ENCODE measurements around the gene SYTL5. TPM values are rescaled to one million over a fixed set of nuclear protein-coding genes. Genes with fewer than 3 reads are reported as not detected.

The SYTL5 gene
- total and polyA plus RNA-seq, 7 experiments from 2014 or later, result 0.12 TPM; not detected in 6

DNA sequence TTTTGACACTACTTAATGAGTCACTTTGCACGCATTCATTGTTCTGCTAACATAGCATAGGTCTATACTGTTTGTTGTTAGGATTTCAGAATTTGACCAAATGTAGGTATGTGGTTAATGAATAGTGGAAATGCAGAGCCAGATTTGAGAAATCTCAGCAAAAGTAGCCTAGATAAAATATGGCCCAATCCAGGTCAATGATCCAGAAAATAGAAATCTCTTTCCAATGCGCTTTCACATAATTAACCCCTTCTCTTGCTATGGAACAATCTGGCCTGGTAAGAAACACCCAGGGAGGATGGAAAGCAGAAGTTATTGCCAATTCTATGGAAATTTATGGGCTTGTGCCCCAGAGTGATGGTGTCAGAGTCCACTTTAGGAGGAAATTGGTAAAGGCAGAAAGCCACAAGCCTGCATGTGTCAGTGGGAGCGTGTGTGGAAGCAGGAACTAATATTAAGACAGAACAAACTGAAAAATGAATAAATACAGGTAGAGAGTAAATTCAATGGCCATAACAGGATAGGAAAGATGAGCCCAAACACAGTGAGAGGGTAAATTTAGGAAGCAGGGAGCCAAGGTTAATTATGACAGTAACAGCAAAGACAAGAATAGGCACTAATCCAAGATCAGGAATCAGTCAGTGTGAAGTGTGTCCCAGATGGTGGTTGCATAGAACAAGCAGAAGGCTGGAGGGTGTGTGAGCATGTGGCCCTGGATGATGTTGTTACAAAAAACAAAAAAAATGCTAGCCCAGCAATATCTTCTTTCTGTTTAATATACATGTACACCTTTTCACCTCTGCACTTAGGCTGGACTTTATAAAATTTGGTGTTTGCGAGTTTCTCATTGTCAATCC lies 102.9 kb downstream of the SYTL5 start:
- Histone ChIP-seq H3K4me1 (ENCODE audit: control insufficient read depth in 2 of 2, insufficient read depth in 2 of 2, low read length in 2 of 2) (no peaks in the 10 kb centered on the region), H3K36me3 (ENCODE audit: control insufficient read depth in 2 of 3, insufficient read depth in 3 of 3, low read length in 3 of 3) (no peaks in the 10 kb centered on the region), H3K4me3 (ENCODE audit: low read length) (no peak overlapping the region), H3K9me3 (ENCODE audit: control insufficient read depth in 2 of 3, low read length in 3 of 3) (no peaks in the 10 kb centered on the region), H3K27ac (ENCODE audit: low read depth, low read length) (no peak overlapping the region), H3K27me3 (ENCODE audit: control insufficient read depth in 2 of 2, insufficient read depth in 2 of 2, low read length in 2 of 2) (no peaks in the 10 kb centered on the region)
- Mint-ChIP-seq H3K4me3 (no peak overlapping the region), H3K4me1 (no peaks in the 10 kb centered on the region), H3K9me3 (peaks cover 0 to 4% (median 0%) of the 10 kb centered on the region in 11 donors), H3K36me3 (no peaks in the 10 kb centered on the region), H3K27ac (no peak overlapping the region), H3K27me3 (peaks cover 0 to 10% (median 0%) of the 10 kb centered on the region in 5 donors)
- ChIA-PET CTCF (no interaction called here), POLR2A (no interaction called here)
- intact Hi-C loops (cut with micrococcal nuclease), result no loop called here
- ATAC-seq (no peak), DNase-seq (no peak)

DNA sequence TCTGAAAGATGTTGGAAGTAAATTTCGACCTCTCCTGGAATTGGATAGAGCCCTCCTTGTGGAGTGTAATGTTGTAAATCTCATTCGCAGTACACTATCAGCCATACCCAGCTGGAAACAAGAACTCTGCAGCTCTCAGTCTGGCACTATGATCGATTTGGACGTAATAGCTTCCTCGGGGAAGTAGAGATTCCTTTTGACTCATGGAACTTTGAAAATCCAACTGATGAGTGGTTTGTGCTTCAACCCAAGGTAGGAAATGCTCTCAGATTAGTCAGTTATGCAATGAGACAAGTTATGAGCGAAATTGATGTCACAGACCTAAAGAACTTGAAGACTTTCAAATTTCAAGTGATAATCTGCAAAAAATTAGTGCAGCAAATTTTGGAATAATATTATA lies 103.9 kb downstream of the SYTL5 start:
- Histone ChIP-seq H3K4me1 (ENCODE audit: control insufficient read depth in 2 of 2, insufficient read depth in 2 of 2, low read length in 2 of 2) (no peaks in the 10 kb centered on the region), H3K27ac (ENCODE audit: low read depth, low read length) (no peak overlapping the region), H3K27me3 (ENCODE audit: control insufficient read depth in 2 of 2, insufficient read depth in 2 of 2, low read length in 2 of 2) (no peaks in the 10 kb centered on the region), H3K4me3 (ENCODE audit: low read length) (no peak overlapping the region), H3K9me3 (ENCODE audit: control insufficient read depth in 2 of 3, low read length in 3 of 3) (no peaks in the 10 kb centered on the region), H3K36me3 (ENCODE audit: control insufficient read depth in 2 of 3, insufficient read depth in 3 of 3, low read length in 3 of 3) (no peaks in the 10 kb centered on the region)
- Mint-ChIP-seq H3K36me3 (no peaks in the 10 kb centered on the region), H3K9me3 (peaks cover 0 to 4% (median 0%) of the 10 kb centered on the region in 11 donors), H3K27ac (no peak overlapping the region), H3K4me3 (no peak overlapping the region), H3K4me1 (no peaks in the 10 kb centered on the region), H3K27me3 (peaks cover 0 to 11% (median 0%) of the 10 kb centered on the region in 5 donors)
- intact Hi-C loops (cut with micrococcal nuclease), result no loop called here
- no peak for DNase-seq
- ATAC-seq, result no peak
- ChIA-PET POLR2A (no interaction called here), CTCF (no interaction called here)

GRCh38 chrX:38111196-38111595 lies 104.8 kb downstream of the SYTL5 start:
- intact Hi-C loops (cut with micrococcal nuclease), result no loop called here
- ChIA-PET CTCF (no interaction called here), POLR2A (no interaction called here)
- H3K27ac Mint-ChIP-seq, result no peak overlapping the region
- no peaks in the 10 kb centered on the region for H3K27me3 ChIP-seq (ENCODE audit: control insufficient read depth in 2 of 2, insufficient read depth in 2 of 2, low read length in 2 of 2)
- H3K4me1 ChIP-seq (ENCODE audit: control insufficient read depth in 2 of 2, insufficient read depth in 2 of 2, low read length in 2 of 2), result no peaks in the 10 kb centered on the region
- H3K36me3 ChIP-seq (ENCODE audit: control insufficient read depth in 2 of 3, insufficient read depth in 3 of 3, low read length in 3 of 3), result no peaks in the 10 kb centered on the region
- no peak overlapping the region for H3K4me3 ChIP-seq (ENCODE audit: low read length)
- peaks cover 0 to 11% (median 0%) of the 10 kb centered on the region in 5 donors for H3K27me3 Mint-ChIP-seq
- no peaks in the 10 kb centered on the region for H3K9me3 ChIP-seq (ENCODE audit: control insufficient read depth in 2 of 3, low read length in 3 of 3)
- no peaks in the 10 kb centered on the region for H3K4me1 Mint-ChIP-seq
- ATAC-seq (no peak), DNase-seq (no peak)
- H3K9me3 Mint-ChIP-seq, result peaks cover 0 to 8% (median 0%) of the 10 kb centered on the region in 11 donors
- no peaks in the 10 kb centered on the region for H3K36me3 Mint-ChIP-seq
- H3K4me3 Mint-ChIP-seq, result no peak overlapping the region
- no peak overlapping the region for H3K27ac ChIP-seq (ENCODE audit: low read depth, low read length)

DNA sequence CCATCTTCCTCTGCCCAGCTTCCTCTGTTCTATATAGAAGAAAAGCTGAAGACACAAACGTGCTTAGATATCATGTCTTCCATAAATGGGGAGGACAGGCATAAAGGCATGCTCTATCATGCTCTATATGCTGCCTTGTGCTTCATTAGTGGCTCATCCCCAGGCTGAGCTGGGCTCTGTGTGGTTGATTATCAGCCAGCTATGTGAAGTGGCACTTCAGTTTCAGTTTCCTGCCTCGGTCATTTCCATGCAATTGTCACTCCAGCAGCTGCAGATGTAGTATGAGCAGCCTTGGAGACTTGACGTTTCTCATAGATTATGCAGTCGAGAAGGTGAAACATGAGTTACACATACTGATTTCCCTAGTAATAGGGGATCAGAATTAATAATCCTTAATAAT lies 106.2 kb downstream of the SYTL5 start:
- Histone ChIP-seq H3K9me3 (ENCODE audit: control insufficient read depth in 2 of 3, low read length in 3 of 3) (no peaks in the 10 kb centered on the region), H3K27ac (ENCODE audit: low read depth, low read length) (no peak overlapping the region), H3K27me3 (ENCODE audit: control insufficient read depth in 2 of 2, insufficient read depth in 2 of 2, low read length in 2 of 2) (no peaks in the 10 kb centered on the region), H3K36me3 (ENCODE audit: control insufficient read depth in 2 of 3, insufficient read depth in 3 of 3, low read length in 3 of 3) (no peaks in the 10 kb centered on the region), H3K4me3 (ENCODE audit: low read length) (no peak overlapping the region), H3K4me1 (ENCODE audit: control insufficient read depth in 2 of 2, insufficient read depth in 2 of 2, low read length in 2 of 2) (no peaks in the 10 kb centered on the region)
- Mint-ChIP-seq H3K27ac (no peak overlapping the region), H3K9me3 (peaks cover 0 to 8% (median 0%) of the 10 kb centered on the region in 11 donors), H3K4me1 (no peaks in the 10 kb centered on the region), H3K27me3 (peaks cover 0 to 11% (median 2%) of the 10 kb centered on the region in 5 donors), H3K36me3 (no peaks in the 10 kb centered on the region), H3K4me3 (no peak overlapping the region)
- intact Hi-C loops (cut with micrococcal nuclease), result no loop called here
- ChIA-PET CTCF (no interaction called here), POLR2A (no interaction called here)
- DNase-seq (no peak), ATAC-seq (no peak)

DNA sequence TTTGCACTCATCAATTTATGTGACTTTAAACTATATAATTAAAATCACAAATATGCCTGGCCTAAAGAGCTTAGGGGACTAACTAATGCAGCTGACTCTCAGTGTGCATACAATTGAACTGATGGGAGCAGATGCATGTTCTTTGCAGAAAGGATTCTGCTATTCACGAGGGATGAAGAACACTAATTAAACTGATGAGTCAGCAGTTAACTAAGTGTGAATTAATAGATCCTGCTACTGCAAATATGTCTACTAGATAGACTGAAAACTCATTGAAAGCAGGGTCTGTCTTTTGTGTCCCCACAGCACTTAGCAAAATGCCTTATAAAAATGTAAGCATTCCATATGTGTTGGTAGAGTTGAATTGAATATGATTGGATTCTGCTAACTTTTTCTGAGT lies 110.4 kb downstream of the SYTL5 start:
- H3K4me1 Mint-ChIP-seq, result no peaks in the 10 kb centered on the region
- peaks cover 0 to 11% (median 4%) of the 10 kb centered on the region in 5 donors for H3K27me3 Mint-ChIP-seq
- intact Hi-C loops (cut with micrococcal nuclease), result no loop called here
- H3K4me3 Mint-ChIP-seq, result no peak overlapping the region
- peaks cover 0 to 8% (median 0%) of the 10 kb centered on the region in 11 donors for H3K9me3 Mint-ChIP-seq
- no peaks in the 10 kb centered on the region for H3K9me3 ChIP-seq (ENCODE audit: control insufficient read depth in 2 of 3, low read length in 3 of 3)
- CTCF ChIA-PET, result no interaction called here
- no peaks in the 10 kb centered on the region for H3K36me3 Mint-ChIP-seq
- no peak for DNase-seq
- POLR2A ChIA-PET, result no interaction called here
- H3K27ac Mint-ChIP-seq, result no peak overlapping the region
- H3K27me3 ChIP-seq (ENCODE audit: control insufficient read depth in 2 of 2, insufficient read depth in 2 of 2, low read length in 2 of 2), result no peaks in the 10 kb centered on the region
- no peak overlapping the region for H3K27ac ChIP-seq (ENCODE audit: low read depth, low read length)
- no peak overlapping the region for H3K4me3 ChIP-seq (ENCODE audit: low read length)
- no peak for ATAC-seq
- H3K4me1 ChIP-seq (ENCODE audit: control insufficient read depth in 2 of 2, insufficient read depth in 2 of 2, low read length in 2 of 2), result no peaks in the 10 kb centered on the region
- no peaks in the 10 kb centered on the region for H3K36me3 ChIP-seq (ENCODE audit: control insufficient read depth in 2 of 3, insufficient read depth in 3 of 3, low read length in 3 of 3)

DNA sequence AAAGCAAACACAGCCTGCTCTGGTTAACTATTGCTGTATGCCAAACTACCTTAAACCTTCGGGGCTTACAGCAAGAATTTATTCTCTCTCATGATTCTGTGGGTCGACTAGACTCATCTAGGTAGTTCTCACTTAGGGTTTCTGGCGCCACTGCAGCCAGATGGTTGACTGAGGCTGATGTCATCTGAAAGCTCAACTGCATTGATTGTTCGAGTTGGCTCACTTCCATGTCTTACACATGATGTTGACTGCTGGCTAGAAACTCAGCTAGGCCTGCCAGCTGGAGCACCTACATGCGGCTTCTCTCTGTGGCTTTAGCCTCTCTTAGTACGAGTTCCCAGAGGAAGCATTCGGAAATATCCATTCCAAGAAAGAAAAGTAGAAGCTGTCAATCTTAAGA lies 111.1 kb downstream of the SYTL5 start:
- H3K27ac ChIP-seq (ENCODE audit: low read depth, low read length), result no peak overlapping the region
- H3K9me3 ChIP-seq (ENCODE audit: control insufficient read depth in 2 of 3, low read length in 3 of 3), result no peaks in the 10 kb centered on the region
- no peaks in the 10 kb centered on the region for H3K4me1 ChIP-seq (ENCODE audit: control insufficient read depth in 2 of 2, insufficient read depth in 2 of 2, low read length in 2 of 2)
- CTCF ChIA-PET, result no interaction called here
- Mint-ChIP-seq H3K4me1 (no peaks in the 10 kb centered on the region), H3K27me3 (peaks cover 0 to 6% (median 4%) of the 10 kb centered on the region in 5 donors), H3K4me3 (no peak overlapping the region), H3K27ac (no peak overlapping the region), H3K36me3 (no peaks in the 10 kb centered on the region), H3K9me3 (peaks cover 0 to 8% (median 0%) of the 10 kb centered on the region in 11 donors)
- no peak overlapping the region for H3K4me3 ChIP-seq (ENCODE audit: low read length)
- intact Hi-C loops (cut with micrococcal nuclease), result no loop called here
- POLR2A ChIA-PET, result no interaction called here
- ATAC-seq (no peak), DNase-seq (no peak)
- H3K36me3 ChIP-seq (ENCODE audit: control insufficient read depth in 2 of 3, insufficient read depth in 3 of 3, low read length in 3 of 3), result no peaks in the 10 kb centered on the region
- no peaks in the 10 kb centered on the region for H3K27me3 ChIP-seq (ENCODE audit: control insufficient read depth in 2 of 2, insufficient read depth in 2 of 2, low read length in 2 of 2)

DNA sequence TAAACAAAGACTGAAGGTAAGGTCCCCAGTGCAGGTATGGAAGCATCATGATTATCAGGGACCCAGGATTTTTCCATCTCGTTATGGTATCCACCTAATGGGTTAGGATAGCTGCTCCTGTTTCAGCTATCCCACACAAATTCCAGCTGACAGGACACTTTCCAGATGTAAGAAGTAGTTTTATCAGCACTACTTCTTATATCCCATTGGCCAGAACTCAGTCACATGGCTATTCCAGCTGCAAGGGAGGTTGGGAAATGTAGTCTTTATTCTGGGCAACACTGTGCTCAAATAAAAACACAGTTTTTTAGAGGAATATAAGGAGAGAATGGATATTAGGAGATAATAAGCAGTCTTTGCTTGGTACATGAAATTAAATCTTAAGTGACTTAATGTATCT lies 117.6 kb downstream of the SYTL5 start:
- intact Hi-C loops (cut with micrococcal nuclease), result no loop called here
- Histone ChIP-seq H3K9me3 (ENCODE audit: control insufficient read depth in 2 of 3, low read length in 3 of 3) (no peaks in the 10 kb centered on the region), H3K4me3 (ENCODE audit: low read length) (no peak overlapping the region), H3K36me3 (ENCODE audit: control insufficient read depth in 2 of 3, insufficient read depth in 3 of 3, low read length in 3 of 3) (no peaks in the 10 kb centered on the region), H3K27ac (ENCODE audit: low read depth, low read length) (no peak overlapping the region), H3K27me3 (ENCODE audit: control insufficient read depth in 2 of 2, insufficient read depth in 2 of 2, low read length in 2 of 2) (no peaks in the 10 kb centered on the region), H3K4me1 (ENCODE audit: control insufficient read depth in 2 of 2, insufficient read depth in 2 of 2, low read length in 2 of 2) (no peaks in the 10 kb centered on the region)
- DNase-seq (no peak), ATAC-seq (no peak)
- Mint-ChIP-seq H3K9me3 (no peaks in the 10 kb centered on the region), H3K36me3 (no peaks in the 10 kb centered on the region), H3K4me3 (no peak overlapping the region), H3K27ac (no peak overlapping the region), H3K27me3 (no peaks in the 10 kb centered on the region), H3K4me1 (no peaks in the 10 kb centered on the region)
- POLR2A ChIA-PET, result no interaction called here
- CTCF ChIA-PET, result no interaction called here
